CD4-positive, CD25-positive, alpha-beta regulatory T cell (primary cell): ENCODE data around the gene EME1. TPM values are rescaled to one million over a fixed set of nuclear protein-coding genes. Genes with fewer than 3 reads are reported as not detected.

Source experiments
- ATAC-seq, 2 donors: fragments of 150-1000 bp; cut with Tn5 transposase; one replicate each; pipeline ENCODE4 v1.10.0; 2021; ENCODE audit warnings: low read depth in 2 of 2, moderate number of reproducible peaks in 2 of 2, moderate library complexity in 1 of 2
- DNase-seq, 3 donors: peaks; one replicate each; pipeline versions ENCODE4 v3.0.0 to v3.0.0-alpha.2; 2012 to 2022; ENCODE audit warnings: mixed read lengths in 1 of 3
- H3K27ac ChIP-seq: one replicate; pipeline ENCODE4 v1.7.0; 2013; ENCODE audit warnings: mild to moderate bottlenecking, low read length; ENCODE audit not compliant: insufficient read depth, poor library complexity, severe bottlenecking
- H3K27me3 ChIP-seq: one replicate; pipeline ENCODE4 v1.7.0; 2013; ENCODE audit warnings: low read length; ENCODE audit not compliant: control insufficient read depth, insufficient read depth
- H3K36me3 ChIP-seq: one replicate; pipeline ENCODE4 v1.7.0; 2013; ENCODE audit warnings: mild to moderate bottlenecking, low read length, moderate library complexity; ENCODE audit not compliant: control insufficient read depth, insufficient read depth
- H3K4me1 ChIP-seq: 2 replicates; pipeline ENCODE4 v1.7.0; 2013; ENCODE audit warnings: mild to moderate bottlenecking, low read length; ENCODE audit not compliant: insufficient read depth, control insufficient read depth, poor library complexity, severe bottlenecking
- H3K4me3 ChIP-seq: one replicate; pipeline ENCODE4 v1.7.0; 2013; ENCODE audit warnings: low read depth, mild to moderate bottlenecking, low read length, moderate library complexity
- H3K9me3 ChIP-seq, 2 experiments: 1 replicate in 1 of 2; 2 replicates in 1 of 2; pipeline ENCODE4 v1.7.0; 2013; ENCODE audit warnings: low read length in 2 of 2, mild to moderate bottlenecking in 1 of 2, moderate library complexity in 1 of 2; ENCODE audit not compliant: control insufficient read depth in 2 of 2
- H3K27ac Mint-ChIP-seq, 3 donors: one replicate each; pipeline ENCODE4 v1.8.0; 2020 to 2022; ENCODE audit warnings: mild to moderate bottlenecking in 3 of 3, mixed read lengths in 3 of 3, moderate library complexity in 2 of 3
- H3K27me3 Mint-ChIP-seq: one replicate; pipeline ENCODE4 v1.8.0; 2022; ENCODE audit warnings: mild to moderate bottlenecking, mixed read lengths
- H3K36me3 Mint-ChIP-seq: one replicate; pipeline ENCODE4 v1.8.0; 2020; ENCODE audit warnings: mixed read lengths
- H3K4me1 Mint-ChIP-seq, 4 donors: one replicate each; pipeline ENCODE4 v1.8.0; 2020 to 2022; ENCODE audit warnings: mixed read lengths in 4 of 4, mild to moderate bottlenecking in 1 of 4
- H3K4me3 Mint-ChIP-seq, 4 donors: one replicate each; pipeline ENCODE4 v1.8.0; 2020 to 2022; ENCODE audit warnings: mild to moderate bottlenecking in 4 of 4, mixed read lengths in 4 of 4, moderate library complexity in 3 of 4
- H3K9me3 Mint-ChIP-seq, 7 donors: one replicate each; pipeline ENCODE4 v1.8.0; 2020 to 2022; ENCODE audit warnings: mixed read lengths in 7 of 7, mild to moderate bottlenecking in 3 of 7, moderate library complexity in 2 of 7
- polyA plus RNA-seq, 4 donors: library from polyadenylated mRNA; unstranded; fragments of 300-500 nt; fragmentation: Illumina TruSeq; gene quantifications; one replicate each; pipeline ENCODE4 v1.2.3, GENCODE V29; 2021
- total RNA-seq: library from RNA; stranded (reverse); gene quantifications from one replicate; pipeline ENCODE4 v1.2.3, GENCODE V29; 2022

The EME1 gene
- total and polyA plus RNA-seq, 5 donors from 2014 or later: 0.49 to 1.5 (median 0.70) TPM; not detected in 1

DNA sequence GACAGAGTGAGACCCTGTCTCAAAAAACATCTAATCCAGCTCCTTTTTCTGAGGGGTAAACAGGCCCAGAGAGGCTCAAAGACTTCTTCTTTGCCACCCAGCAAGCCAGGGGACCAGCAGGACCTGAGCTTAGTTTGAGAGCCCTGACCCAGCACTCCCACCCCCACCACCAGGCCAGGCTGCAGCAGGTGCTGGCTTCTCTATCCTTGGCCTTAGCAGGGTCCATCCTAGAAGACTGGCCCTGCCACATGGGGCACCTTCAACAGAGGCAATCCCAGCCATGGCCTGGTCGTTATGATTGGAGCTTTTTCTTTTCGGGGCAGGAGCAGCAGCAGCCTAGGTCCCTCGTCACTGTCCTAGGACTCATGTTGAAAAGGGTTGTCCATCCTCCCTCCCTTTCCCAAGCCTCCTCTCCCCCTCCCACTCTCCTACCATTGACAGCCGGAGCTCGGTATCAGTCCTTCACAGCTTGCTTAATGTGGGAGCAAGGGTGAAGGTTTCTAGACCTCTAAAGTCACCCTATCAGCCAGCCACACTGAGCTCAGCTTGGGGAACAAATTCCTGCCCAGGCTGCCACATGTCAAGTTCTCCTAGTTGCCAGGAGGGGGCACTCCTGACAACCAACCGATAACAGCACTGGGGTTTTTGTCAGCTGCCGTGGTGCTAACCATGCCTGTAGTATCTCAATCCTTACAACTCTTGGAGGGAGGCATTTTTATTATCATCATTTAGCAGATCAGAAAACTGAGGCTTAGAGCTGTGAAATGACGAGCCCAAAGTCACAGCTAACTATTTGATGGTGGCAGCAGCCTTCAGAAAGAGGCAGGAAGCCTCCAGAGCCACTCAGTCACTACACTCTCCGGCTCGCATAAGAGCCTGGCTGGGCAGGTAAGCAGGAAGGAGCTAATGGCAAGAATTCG, 11.2 kb upstream of the EME1 start:
- Histone ChIP-seq H3K27ac (peak overlapping the region; percentile 42), H3K9me3 (no peaks in the 10 kb centered on the region), H3K27me3 (no peaks in the 10 kb centered on the region), H3K36me3 (peaks cover 41% of the 10 kb centered on the region), H3K4me1 (peaks cover 7% of the 10 kb centered on the region), H3K4me3 (peak overlapping the region; percentile 57)
- ATAC-seq (peak; percentile 83), DNase-seq (peak; percentile 28 to 79 (median 63))
- Mint-ChIP-seq H3K27me3 (no peaks in the 10 kb centered on the region), H3K9me3 (no peaks in the 10 kb centered on the region), H3K27ac (peak overlapping the region; percentile 81 to 88 (median 82)), H3K36me3 (peaks cover 5% of the 10 kb centered on the region), H3K4me3 (peak overlapping the region; percentile 27 to 48 (median 29)), H3K4me1 (peaks cover 5 to 15% (median 12%) of the 10 kb centered on the region in 4 donors)

GRCh38 chr17:50362661-50363060, 10.4 kb upstream of the EME1 start:
- Histone ChIP-seq H3K27me3 (no peaks in the 10 kb centered on the region), H3K36me3 (peaks cover 43% of the 10 kb centered on the region), H3K27ac (no peak overlapping the region), H3K9me3 (no peaks in the 10 kb centered on the region), H3K4me1 (peaks cover 7% of the 10 kb centered on the region), H3K4me3 (no peak overlapping the region)
- peak overlapping the region; percentile 9 to 88 (median 81) for H3K27ac Mint-ChIP-seq
- H3K4me1 Mint-ChIP-seq: peaks cover 5 to 15% (median 12%) of the 10 kb centered on the region in 4 donors
- no peaks in the 10 kb centered on the region for H3K9me3 Mint-ChIP-seq
- peak overlapping the region in 2 of 4 donors; percentile 29 for H3K4me3 Mint-ChIP-seq
- no peaks in the 10 kb centered on the region for H3K27me3 Mint-ChIP-seq
- DNase-seq: no peak
- peaks cover 7% of the 10 kb centered on the region for H3K36me3 Mint-ChIP-seq
- no peak for ATAC-seq

- Histone ChIP-seq H3K4me1 (peaks cover 7% of the 10 kb centered on the region), H3K27ac (no peak overlapping the region), H3K4me3 (no peak overlapping the region), H3K36me3 (peaks cover 47% of the 10 kb centered on the region), H3K9me3 (no peaks in the 10 kb centered on the region), H3K27me3 (no peaks in the 10 kb centered on the region)
- H3K4me1 Mint-ChIP-seq: peaks cover 6 to 15% (median 12%) of the 10 kb centered on the region in 4 donors
- no peak overlapping the region for H3K4me3 Mint-ChIP-seq
- H3K27me3 Mint-ChIP-seq: no peaks in the 10 kb centered on the region
- no peaks in the 10 kb centered on the region for H3K9me3 Mint-ChIP-seq
- peak overlapping the region in 1 of 3 donors; percentile 9 for H3K27ac Mint-ChIP-seq
- peaks cover 13% of the 10 kb centered on the region for H3K36me3 Mint-ChIP-seq
- ATAC-seq (no peak), DNase-seq (no peak)
These were observed 9.6 kb upstream of the EME1 start for GRCh38 chr17:50363217-50364060.

GRCh38 chr17:50364061-50364458, 9.0 kb upstream of the EME1 start:
- Mint-ChIP-seq H3K4me3 (no peak overlapping the region), H3K4me1 (peaks cover 11 to 15% (median 13%) of the 10 kb centered on the region in 4 donors), H3K36me3 (peaks cover 20% of the 10 kb centered on the region), H3K27me3 (no peaks in the 10 kb centered on the region), H3K9me3 (no peaks in the 10 kb centered on the region), H3K27ac (no peak overlapping the region)
- DNase-seq: no peak
- Histone ChIP-seq H3K4me1 (peaks cover 7% of the 10 kb centered on the region), H3K9me3 (no peaks in the 10 kb centered on the region), H3K4me3 (no peak overlapping the region), H3K27ac (no peak overlapping the region), H3K27me3 (no peaks in the 10 kb centered on the region), H3K36me3 (peaks cover 46% of the 10 kb centered on the region)
- ATAC-seq: no peak

- no peaks in the 10 kb centered on the region for H3K27me3 Mint-ChIP-seq
- Histone ChIP-seq H3K27me3 (no peaks in the 10 kb centered on the region), H3K4me1 (peaks cover 7% of the 10 kb centered on the region), H3K36me3 (peaks cover 45% of the 10 kb centered on the region), H3K9me3 (no peaks in the 10 kb centered on the region), H3K4me3 (no peak overlapping the region), H3K27ac (no peak overlapping the region)
- ATAC-seq: no peak
- H3K4me3 Mint-ChIP-seq: no peak overlapping the region
- H3K4me1 Mint-ChIP-seq: peaks cover 11 to 15% (median 14%) of the 10 kb centered on the region in 4 donors
- DNase-seq: no peak
- peaks cover 26% of the 10 kb centered on the region for H3K36me3 Mint-ChIP-seq
- no peaks in the 10 kb centered on the region for H3K9me3 Mint-ChIP-seq
- H3K27ac Mint-ChIP-seq: no peak overlapping the region
These were observed 8.3 kb upstream of the EME1 start for GRCh38 chr17:50364715-50365114.

DNA sequence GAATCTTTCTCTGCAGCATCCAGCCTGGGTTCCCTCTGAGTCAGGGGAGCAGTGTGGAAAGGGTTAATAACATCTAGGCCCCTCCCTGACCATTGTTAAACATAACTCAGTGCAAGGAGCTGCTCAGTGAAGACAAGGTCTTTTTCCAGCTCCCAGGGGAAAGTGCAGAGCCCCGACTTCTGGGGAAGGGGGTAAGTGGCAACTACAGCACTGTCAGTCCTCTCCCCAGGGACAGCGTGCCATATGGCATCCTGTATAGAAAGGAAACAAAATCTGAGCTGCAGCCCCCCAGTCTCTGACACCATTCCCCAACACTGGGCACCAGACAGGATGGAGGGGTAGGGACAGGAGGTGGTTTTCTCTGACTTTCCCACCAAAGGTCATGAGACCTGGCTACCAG, 7.9 kb upstream of the EME1 start:
- Histone ChIP-seq H3K27me3 (no peaks in the 10 kb centered on the region), H3K27ac (no peak overlapping the region), H3K4me1 (peaks cover 7% of the 10 kb centered on the region), H3K4me3 (no peak overlapping the region), H3K9me3 (no peaks in the 10 kb centered on the region), H3K36me3 (peaks cover 49% of the 10 kb centered on the region)
- Mint-ChIP-seq H3K9me3 (no peaks in the 10 kb centered on the region), H3K4me1 (peaks cover 11 to 15% (median 14%) of the 10 kb centered on the region in 4 donors), H3K4me3 (no peak overlapping the region), H3K27me3 (no peaks in the 10 kb centered on the region), H3K27ac (no peak overlapping the region), H3K36me3 (peaks cover 31% of the 10 kb centered on the region)
- ATAC-seq (no peak), DNase-seq (no peak)

DNA sequence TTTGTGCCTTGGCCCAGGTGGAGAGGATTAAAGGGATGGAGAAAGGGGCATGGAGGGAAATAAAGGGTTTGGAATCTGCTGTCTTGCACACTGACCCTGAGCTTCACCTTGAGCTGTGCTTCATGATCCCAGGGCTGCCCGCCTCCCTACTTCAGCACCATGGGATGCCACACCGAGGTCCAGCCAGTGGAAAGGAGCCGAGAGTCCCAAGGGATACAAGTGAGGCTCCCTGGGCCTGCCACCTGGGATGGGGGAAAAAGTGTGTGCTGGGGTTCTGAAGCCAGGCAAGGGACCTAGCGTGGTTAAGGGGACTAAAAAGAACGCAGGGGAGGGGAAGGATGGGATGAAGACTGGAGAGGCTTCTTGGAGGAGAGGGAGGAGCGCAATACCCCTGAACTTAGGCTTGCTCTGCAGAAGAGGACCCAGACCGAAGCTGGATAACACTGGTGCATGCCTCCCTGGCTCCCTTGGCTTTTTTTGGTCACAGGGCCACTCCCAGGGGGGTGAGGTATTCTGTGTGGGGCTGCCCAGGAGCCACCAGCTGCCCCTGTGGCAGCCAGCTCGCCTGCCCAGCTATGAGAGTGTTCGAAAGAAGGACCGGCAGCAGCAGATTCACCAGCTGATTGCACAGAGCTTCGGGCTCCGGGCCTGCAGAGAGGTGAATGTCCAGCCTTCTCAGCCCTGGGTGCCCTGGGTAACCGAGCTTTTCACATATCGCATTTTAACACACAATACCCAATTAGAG, 7.2 kb upstream of the EME1 start:
- peaks cover 54% of the 10 kb centered on the region for H3K36me3 ChIP-seq
- no peaks in the 10 kb centered on the region for H3K9me3 Mint-ChIP-seq

More for the DNA sequence above, 7.2 kb upstream of the EME1 start:
- peaks cover 11 to 18% (median 15%) of the 10 kb centered on the region in 4 donors for H3K4me1 Mint-ChIP-seq
- Histone ChIP-seq H3K27me3 (no peaks in the 10 kb centered on the region), H3K4me1 (peaks cover 7% of the 10 kb centered on the region), H3K27ac (no peak overlapping the region), H3K9me3 (no peaks in the 10 kb centered on the region), H3K4me3 (no peak overlapping the region)
- H3K4me3 Mint-ChIP-seq: no peak overlapping the region
- ATAC-seq: no peak
- peaks cover 35% of the 10 kb centered on the region for H3K36me3 Mint-ChIP-seq
- H3K27me3 Mint-ChIP-seq: no peaks in the 10 kb centered on the region
- no peak for DNase-seq
- no peak overlapping the region for H3K27ac Mint-ChIP-seq
